Gastrocnemius medialis (tissue), 4 donors: ENCODE measurements around the gene UNC13B.

Experiments
- CTCF ChIP-seq, 5 experiments: fragments of 450-650 bp in 3 of 5; fragments of 200-600 bp in 2 of 5; sonication (generic) in 2 of 5; IDR thresholded peaks in 4 of 5; conservative IDR thresholded peaks in 1 of 5; 1 replicate in 4 of 5; 2 replicates in 1 of 5; pipeline ENCODE4 v1.5.1; 2016 to 2019; ENCODE audit warnings: antibody characterized with exemption in 5 of 5, mild to moderate bottlenecking in 3 of 5, moderate library complexity in 3 of 5
- POLR2A ChIP-seq, 2 donors: fragments of 450-650 bp; IDR thresholded peaks; one replicate each; pipeline ENCODE4 v1.6.1; 2017; ENCODE audit warnings: antibody characterized with exemption in 2 of 2, mild to moderate bottlenecking in 2 of 2, moderate library complexity in 2 of 2

DNA sequence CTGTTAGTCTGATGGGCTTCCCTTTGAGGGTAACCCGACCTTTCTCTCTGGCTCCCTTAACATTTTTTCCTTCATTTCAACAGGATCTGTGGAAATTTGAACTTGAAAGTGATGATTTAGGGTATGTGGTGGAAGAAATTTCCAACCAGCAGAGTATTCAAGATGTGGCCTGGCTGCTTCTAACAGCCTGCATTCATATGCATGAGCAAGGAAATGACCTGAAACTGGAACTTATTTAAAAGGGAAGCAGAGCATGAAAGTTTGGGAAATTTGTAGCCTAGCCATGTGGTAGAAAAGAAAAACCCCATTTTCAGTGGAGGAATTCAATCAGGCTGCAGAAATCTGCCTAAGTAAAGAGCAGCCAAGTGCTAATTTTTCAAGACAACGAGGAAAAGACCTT, 41.7 kb downstream of the UNC13B start:
- no peak for TF ChIP-seq CTCF (IDR thresholded peaks at IDR 0.05 in 4 of 5, conservative IDR thresholded peaks at IDR 0.05 in 1 of 5)
- no peak for TF ChIP-seq POLR2A (IDR thresholded peaks at IDR 0.05)
